Measurements from ENCODE around the gene POGZ. TPM values are rescaled to one million over a fixed set of nuclear protein-coding genes. Genes with fewer than 3 reads are reported as not detected.

Gene POGZ
- total RNA-seq, 3 donors from 2014 or later = 37.0 to 72.6 (median 60.3) TPM

GRCh38 chr1:151361883-151362282 is 97.4 kb downstream of the POGZ start:
- Histone ChIP-seq H3K4me1 (no peaks in the 10 kb centered on the region), H3K27ac (no peak overlapping the region), H3K36me3 (no peaks in the 10 kb centered on the region), H3K9me3 (peaks cover 9 to 14% of the 10 kb centered on the region in 2 donors), H3K27me3 (no peaks in the 10 kb centered on the region), H3K4me3 (no peak overlapping the region)
- intact Hi-C loops (cut with DNase I; ENCODE audit: low total_unique reads) = no loop called here
- DNase-seq (ENCODE audit: low spot score in 2 of 2) = no peak
- TF ChIP-seq CTCF (IDR thresholded peaks at IDR 0.05) (no peak), POLR2AphosphoS5 (IDR thresholded peaks at IDR 0.05) (no peak), POLR2A (IDR thresholded peaks at IDR 0.05) (no peak)

GRCh38 chr1:151356696-151357095 is 102.6 kb downstream of the POGZ start:
- TF ChIP-seq POLR2AphosphoS5 (IDR thresholded peaks at IDR 0.05) (no peak), POLR2A (IDR thresholded peaks at IDR 0.05) (no peak), CTCF (IDR thresholded peaks at IDR 0.05) (no peak)
- no peak overlapping the region for H3K27ac ChIP-seq

More at GRCh38 chr1:151356696-151357095, 102.6 kb downstream of the POGZ start:
- H3K4me1 ChIP-seq = no peaks in the 10 kb centered on the region
- no peak for DNase-seq (ENCODE audit: low spot score in 2 of 2)
- no peaks in the 10 kb centered on the region for H3K27me3 ChIP-seq
- intact Hi-C loops (cut with DNase I; ENCODE audit: low total_unique reads) = no loop called here
- H3K9me3 ChIP-seq = peaks cover 0 to 3% of the 10 kb centered on the region in 2 donors
- H3K4me3 ChIP-seq = no peak overlapping the region
- H3K36me3 ChIP-seq = no peaks in the 10 kb centered on the region

Other genes with a start within 250 kb of the POGZ start
- gene PSMD4, start 204.8 kb downstream of the POGZ start, total RNA-seq = 100 to 1,000 TPM; 108 to 188 (median 140) TPM
- 10 to 100 TPM; 20.6 to 31.6 (median 25.9) TPM for gene ZNF687, start 177.2 kb downstream of the POGZ start, total RNA-seq
- gene PI4KB, start 132.1 kb downstream of the POGZ start, total RNA-seq = 10 to 100 TPM; 59.2 to 91.8 (median 69.8) TPM
- gene RFX5, start 112.2 kb downstream of the POGZ start, total RNA-seq = 10 to 100 TPM; 17.9 to 34.5 (median 25.9) TPM
- gene SELENBP1, start 86.8 kb downstream of the POGZ start, total RNA-seq = 100 to 1,000 TPM in 2 of 3 donors, 10 to 100 TPM in 1; 63.6 to 148 (median 123) TPM
- gene PSMB4, start 59.9 kb downstream of the POGZ start, total RNA-seq = 100 to 1,000 TPM; 234 to 270 (median 254) TPM
- gene CGN, start 51.9 kb upstream of the POGZ start, total RNA-seq = 10 to 100 TPM in 2 of 3 donors, under 1 TPM in 1; 0.16 to 28.1 (median 13.4) TPM
- gene TUFT1, start 80.8 kb upstream of the POGZ start, total RNA-seq = 10 to 100 TPM in 2 of 3 donors, 1 to 10 TPM in 1; 7.2 to 21.2 (median 13.4) TPM
- 10 to 100 TPM; 41.3 to 46.8 (median 43.6) TPM for gene SNX27, start 152.6 kb upstream of the POGZ start, total RNA-seq